Liver (tissue), 9 donors: ENCODE data around the gene DOK6. TPM values are rescaled to one million over a fixed set of nuclear protein-coding genes. Genes with fewer than 3 reads are reported as not detected.

Experiments used
- DNase-seq: peaks from one replicate; pipeline ENCODE4 v3.0.0-alpha.2; 2017; ENCODE audit warnings: low spot score
- H3K27ac ChIP-seq, 2 donors: one replicate each; pipeline ENCODE4 v1.7.0; 2013; ENCODE audit warnings: inconsistent platforms in 2 of 2, low read length in 2 of 2, control low read depth in 1 of 2, low read depth in 1 of 2, mild to moderate bottlenecking in 1 of 2
- H3K27me3 ChIP-seq, 4 donors: one replicate each; pipeline versions ENCODE4 v1.6.1 to v1.7.0; 2013; ENCODE audit warnings: low read length in 3 of 4, inconsistent platforms in 1 of 4, mild to moderate bottlenecking in 1 of 4, moderate library complexity in 1 of 4; ENCODE audit not compliant: control insufficient read depth in 4 of 4, insufficient read depth in 4 of 4
- H3K36me3 ChIP-seq, 4 donors: one replicate each; pipeline versions ENCODE4 v1.6.1 to v1.7.0; 2013; ENCODE audit warnings: low read length in 3 of 4, mild to moderate bottlenecking in 3 of 4, low read depth in 1 of 4, moderate library complexity in 1 of 4; ENCODE audit not compliant: control insufficient read depth in 4 of 4, insufficient read depth in 3 of 4
- H3K4me1 ChIP-seq, 4 donors: one replicate each; pipeline versions ENCODE4 v1.6.1 to v1.7.0; 2013; ENCODE audit warnings: low read length in 3 of 4, mild to moderate bottlenecking in 3 of 4, moderate library complexity in 1 of 4; ENCODE audit not compliant: control insufficient read depth in 4 of 4, insufficient read depth in 4 of 4
- H3K4me3 ChIP-seq, 3 donors: one replicate each; pipeline versions ENCODE4 v1.6.1 to v1.7.0; 2013; ENCODE audit warnings: low read length in 3 of 3, control low read depth in 1 of 3, low read depth in 1 of 3, mild to moderate bottlenecking in 1 of 3
- H3K9ac ChIP-seq, 2 donors: one replicate each; pipeline ENCODE4 v1.7.0; 2013; ENCODE audit warnings: low read length in 2 of 2, mild to moderate bottlenecking in 2 of 2, moderate library complexity in 2 of 2, control low read depth in 1 of 2, low read depth in 1 of 2
- H3K9me3 ChIP-seq, 4 donors: one replicate each; pipeline versions ENCODE4 v1.6.1 to v1.7.0; 2013; ENCODE audit warnings: low read length in 3 of 4; ENCODE audit not compliant: control insufficient read depth in 4 of 4
- EGR1 ChIP-seq, 2 donors: IDR thresholded peaks; 2 replicates each; pipeline ENCODE4 v1.6.1; 2016 to 2018; ENCODE audit warnings: antibody characterized with exemption in 2 of 2, low read depth in 2 of 2
- FOXA1 ChIP-seq: IDR thresholded peaks from 2 replicates; pipeline ENCODE4 v1.6.1; 2016; ENCODE audit warnings: antibody characterized with exemption
- FOXA2 ChIP-seq: IDR thresholded peaks from 2 replicates; pipeline ENCODE4 v1.6.1; 2016; ENCODE audit warnings: antibody characterized with exemption
- GABPA ChIP-seq, 2 donors: IDR thresholded peaks in 1 of 2; conservative IDR thresholded peaks in 1 of 2; 2 replicates each; pipeline ENCODE4 v1.6.1; 2016; ENCODE audit warnings: antibody characterized with exemption in 2 of 2, mild to moderate bottlenecking in 1 of 2, moderate library complexity in 1 of 2
- HNF4A ChIP-seq, 2 donors: conservative IDR thresholded peaks; 2 replicates each; pipeline ENCODE4 v1.6.1; 2016; ENCODE audit warnings: antibody characterized with exemption in 2 of 2, mild to moderate bottlenecking in 2 of 2
- HNF4G ChIP-seq: IDR thresholded peaks from 2 replicates; pipeline ENCODE4 v1.6.1; 2016; ENCODE audit warnings: antibody characterized with exemption
- JUND ChIP-seq, 2 donors: IDR thresholded peaks; 2 replicates each; pipeline ENCODE4 v1.6.1; 2016; ENCODE audit warnings: antibody characterized with exemption in 2 of 2
- NR2F2 ChIP-seq: IDR thresholded peaks from 2 replicates; pipeline ENCODE4 v1.6.1; 2016; ENCODE audit warnings: antibody characterized with exemption
- RAD21 ChIP-seq, 2 donors: IDR thresholded peaks; 2 replicates each; pipeline ENCODE4 v1.6.1; 2016; ENCODE audit warnings: antibody characterized with exemption in 2 of 2, mild to moderate bottlenecking in 2 of 2
- RXRA ChIP-seq, 2 donors: IDR thresholded peaks; 2 replicates each; pipeline ENCODE4 v1.6.1; 2017 to 2018; ENCODE audit warnings: antibody characterized with exemption in 2 of 2, mild to moderate bottlenecking in 1 of 2
- SP1 ChIP-seq: IDR thresholded peaks from 2 replicates; pipeline ENCODE4 v1.6.1; 2018; ENCODE audit warnings: antibody characterized with exemption, mild to moderate bottlenecking
- TAF1 ChIP-seq: conservative IDR thresholded peaks from 2 replicates; pipeline ENCODE4 v1.6.1; 2016; ENCODE audit warnings: antibody characterized with exemption, mild to moderate bottlenecking
- YY1 ChIP-seq: IDR thresholded peaks from 2 replicates; pipeline ENCODE4 v1.6.1; 2016; ENCODE audit warnings: antibody characterized with exemption, mild to moderate bottlenecking
- WGBS: extraction: QIAGEN DNeasy Blood & Tissue Kit; methylation state at CpG from one replicate; pipeline ENCODE4 v1.1.7; 2013; 5-methylcytosine and 5-hydroxymethylcytosine counted together
- polyA plus RNA-seq, 2 donors: library from polyadenylated mRNA; stranded (reverse) in 1 of 2; unstranded in 1 of 2; fragments of 200-250 nt in 1 of 2; fragments of >200 nt in 1 of 2; fragmentation: Nextera tagmentation in 1 of 2; extraction: Ambion mirVana in 1 of 2; gene quantifications; one replicate each; pipeline versions ENCODE4 v1.2.1 to v1.2.3, GENCODE V29; 2013 to 2015
- total RNA-seq, 2 donors: library from RNA; depleted of rRNA; stranded (reverse); fragments of >200 nt; gene quantifications; one replicate each; pipeline ENCODE4 v1.2.3, GENCODE V29; 2014
- TF ChIP-seq, protein P1 (sequence below): fragments of 150-350 bp; IDR thresholded peaks from 2 replicates; pipeline ENCODE4 v1.5.1; 2017; ENCODE audit warnings: improper control_type of control experiment, low read depth, low read length; ENCODE audit not compliant: missing input control
- TF ChIP-seq, protein P2 (sequence below): IDR thresholded peaks from 2 replicates; pipeline ENCODE4 v1.6.1; 2016; ENCODE audit warnings: antibody characterized with exemption
- TF ChIP-seq, protein P3 (sequence below): IDR thresholded peaks from 2 replicates; pipeline ENCODE4 v1.6.1; 2016; ENCODE audit warnings: antibody characterized with exemption
- TF ChIP-seq, protein P4 (sequence below): IDR thresholded peaks from 2 replicates; pipeline ENCODE4 v1.6.1; 2016; ENCODE audit warnings: antibody characterized with exemption
- TF ChIP-seq, protein P5 (sequence below): IDR thresholded peaks from 2 replicates; pipeline ENCODE4 v1.6.1; 2016; ENCODE audit warnings: antibody characterized with exemption, mild to moderate bottlenecking
- donor health status: healthy.
- donor health status: healthy.
- donor health status: healthy.
- donor health status: healthy.
- donor health status: healthy.

DOK6 gene
- total and polyA plus RNA-seq, 4 donors = 0.08 to 1.1 (median 0.67) TPM

- H3K27ac ChIP-seq = no peak overlapping the region
- no peak overlapping the region for H3K4me3 ChIP-seq
- H3K4me1 ChIP-seq = no peaks in the 10 kb centered on the region
- H3K27me3 ChIP-seq = no peaks in the 10 kb centered on the region
- TF ChIP-seq HNF4A (conservative IDR thresholded peaks at IDR 0.05) (no peak), FOXA1 (no peak), TAF1 (no peak), NR2F2 (no peak), JUND (IDR thresholded peaks at IDR 0.05) (no peak), SP1 (no peak), GABPA (IDR thresholded peaks at IDR 0.05 in 1 of 2, conservative IDR thresholded peaks at IDR 0.05 in 1 of 2) (no peak), HNF4G (no peak), YY1 (no peak), EGR1 (IDR thresholded peaks at IDR 0.05; ENCODE audit: low read depth in 2 of 2) (no peak), RXRA (IDR thresholded peaks at IDR 0.05) (no peak), FOXA2 (no peak), RAD21 (IDR thresholded peaks at IDR 0.05) (no peak)
- TF ChIP-seq, protein P1, sequence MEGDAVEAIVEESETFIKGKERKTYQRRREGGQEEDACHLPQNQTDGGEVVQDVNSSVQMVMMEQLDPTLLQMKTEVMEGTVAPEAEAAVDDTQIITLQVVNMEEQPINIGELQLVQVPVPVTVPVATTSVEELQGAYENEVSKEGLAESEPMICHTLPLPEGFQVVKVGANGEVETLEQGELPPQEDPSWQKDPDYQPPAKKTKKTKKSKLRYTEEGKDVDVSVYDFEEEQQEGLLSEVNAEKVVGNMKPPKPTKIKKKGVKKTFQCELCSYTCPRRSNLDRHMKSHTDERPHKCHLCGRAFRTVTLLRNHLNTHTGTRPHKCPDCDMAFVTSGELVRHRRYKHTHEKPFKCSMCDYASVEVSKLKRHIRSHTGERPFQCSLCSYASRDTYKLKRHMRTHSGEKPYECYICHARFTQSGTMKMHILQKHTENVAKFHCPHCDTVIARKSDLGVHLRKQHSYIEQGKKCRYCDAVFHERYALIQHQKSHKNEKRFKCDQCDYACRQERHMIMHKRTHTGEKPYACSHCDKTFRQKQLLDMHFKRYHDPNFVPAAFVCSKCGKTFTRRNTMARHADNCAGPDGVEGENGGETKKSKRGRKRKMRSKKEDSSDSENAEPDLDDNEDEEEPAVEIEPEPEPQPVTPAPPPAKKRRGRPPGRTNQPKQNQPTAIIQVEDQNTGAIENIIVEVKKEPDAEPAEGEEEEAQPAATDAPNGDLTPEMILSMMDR = no peak
- TF ChIP-seq, protein P2, sequence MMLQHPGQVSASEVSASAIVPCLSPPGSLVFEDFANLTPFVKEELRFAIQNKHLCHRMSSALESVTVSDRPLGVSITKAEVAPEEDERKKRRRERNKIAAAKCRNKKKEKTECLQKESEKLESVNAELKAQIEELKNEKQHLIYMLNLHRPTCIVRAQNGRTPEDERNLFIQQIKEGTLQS = no peak
- TF ChIP-seq, protein P3, sequence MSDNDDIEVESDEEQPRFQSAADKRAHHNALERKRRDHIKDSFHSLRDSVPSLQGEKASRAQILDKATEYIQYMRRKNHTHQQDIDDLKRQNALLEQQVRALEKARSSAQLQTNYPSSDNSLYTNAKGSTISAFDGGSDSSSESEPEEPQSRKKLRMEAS = no peak
- TF ChIP-seq, protein P4, sequence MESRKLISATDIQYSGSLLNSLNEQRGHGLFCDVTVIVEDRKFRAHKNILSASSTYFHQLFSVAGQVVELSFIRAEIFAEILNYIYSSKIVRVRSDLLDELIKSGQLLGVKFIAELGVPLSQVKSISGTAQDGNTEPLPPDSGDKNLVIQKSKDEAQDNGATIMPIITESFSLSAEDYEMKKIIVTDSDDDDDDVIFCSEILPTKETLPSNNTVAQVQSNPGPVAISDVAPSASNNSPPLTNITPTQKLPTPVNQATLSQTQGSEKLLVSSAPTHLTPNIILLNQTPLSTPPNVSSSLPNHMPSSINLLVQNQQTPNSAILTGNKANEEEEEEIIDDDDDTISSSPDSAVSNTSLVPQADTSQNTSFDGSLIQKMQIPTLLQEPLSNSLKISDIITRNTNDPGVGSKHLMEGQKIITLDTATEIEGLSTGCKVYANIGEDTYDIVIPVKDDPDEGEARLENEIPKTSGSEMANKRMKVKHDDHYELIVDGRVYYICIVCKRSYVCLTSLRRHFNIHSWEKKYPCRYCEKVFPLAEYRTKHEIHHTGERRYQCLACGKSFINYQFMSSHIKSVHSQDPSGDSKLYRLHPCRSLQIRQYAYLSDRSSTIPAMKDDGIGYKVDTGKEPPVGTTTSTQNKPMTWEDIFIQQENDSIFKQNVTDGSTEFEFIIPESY = no peak
- TF ChIP-seq, protein P5, sequence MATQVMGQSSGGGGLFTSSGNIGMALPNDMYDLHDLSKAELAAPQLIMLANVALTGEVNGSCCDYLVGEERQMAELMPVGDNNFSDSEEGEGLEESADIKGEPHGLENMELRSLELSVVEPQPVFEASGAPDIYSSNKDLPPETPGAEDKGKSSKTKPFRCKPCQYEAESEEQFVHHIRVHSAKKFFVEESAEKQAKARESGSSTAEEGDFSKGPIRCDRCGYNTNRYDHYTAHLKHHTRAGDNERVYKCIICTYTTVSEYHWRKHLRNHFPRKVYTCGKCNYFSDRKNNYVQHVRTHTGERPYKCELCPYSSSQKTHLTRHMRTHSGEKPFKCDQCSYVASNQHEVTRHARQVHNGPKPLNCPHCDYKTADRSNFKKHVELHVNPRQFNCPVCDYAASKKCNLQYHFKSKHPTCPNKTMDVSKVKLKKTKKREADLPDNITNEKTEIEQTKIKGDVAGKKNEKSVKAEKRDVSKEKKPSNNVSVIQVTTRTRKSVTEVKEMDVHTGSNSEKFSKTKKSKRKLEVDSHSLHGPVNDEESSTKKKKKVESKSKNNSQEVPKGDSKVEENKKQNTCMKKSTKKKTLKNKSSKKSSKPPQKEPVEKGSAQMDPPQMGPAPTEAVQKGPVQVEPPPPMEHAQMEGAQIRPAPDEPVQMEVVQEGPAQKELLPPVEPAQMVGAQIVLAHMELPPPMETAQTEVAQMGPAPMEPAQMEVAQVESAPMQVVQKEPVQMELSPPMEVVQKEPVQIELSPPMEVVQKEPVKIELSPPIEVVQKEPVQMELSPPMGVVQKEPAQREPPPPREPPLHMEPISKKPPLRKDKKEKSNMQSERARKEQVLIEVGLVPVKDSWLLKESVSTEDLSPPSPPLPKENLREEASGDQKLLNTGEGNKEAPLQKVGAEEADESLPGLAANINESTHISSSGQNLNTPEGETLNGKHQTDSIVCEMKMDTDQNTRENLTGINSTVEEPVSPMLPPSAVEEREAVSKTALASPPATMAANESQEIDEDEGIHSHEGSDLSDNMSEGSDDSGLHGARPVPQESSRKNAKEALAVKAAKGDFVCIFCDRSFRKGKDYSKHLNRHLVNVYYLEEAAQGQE = no peak
- no peak for DNase-seq
- H3K36me3 ChIP-seq = no peaks in the 10 kb centered on the region
- H3K9ac ChIP-seq = no peak overlapping the region
- no peaks in the 10 kb centered on the region for H3K9me3 ChIP-seq
- 61% methylated on average over 4 of the region's 4 CpGs for WGBS
Measured at GRCh38 chr18:69770238-69770637, 369.6 kb downstream of the DOK6 start.
